ENCODE data around the gene ZFP14.

The ZFP14 gene

GRCh38 chr19:36418287-36419001, 39.4 kb upstream of the ZFP14 start, which contains the start of gene ZFP82 (continued):
- TF ChIP-seq ZNF777 (tag by site-specific recombination; IDR thresholded peaks at IDR 0.05; ENCODE audit: borderline replicate concordance), result peak; percentile 43; the same call in 1 of the 2 replicates
- no peak for TF ChIP-seq ZSCAN23 (tag by site-specific recombination; IDR thresholded peaks at IDR 0.05)
- TF ChIP-seq ZNF658 (tag by site-specific recombination; IDR thresholded peaks at IDR 0.05), result peak; percentile 25; the same call in 1 of the 2 replicates
- TF ChIP-seq ZSCAN30 (tag by site-specific recombination; IDR thresholded peaks at IDR 0.05), result peak; percentile 75
- TF ChIP-seq ZFP3 (tag by site-specific recombination; IDR thresholded peaks at IDR 0.05; ENCODE audit: low read depth), result no peak
- no peak for TF ChIP-seq ZNF830 (tag by site-specific recombination; IDR thresholded peaks at IDR 0.05; ENCODE audit: low read depth)
- peak; percentile 98 for TF ChIP-seq ZNF76 (tag by site-specific recombination; IDR thresholded peaks at IDR 0.05; ENCODE audit: borderline replicate concordance, low read depth)
- no peak for TF ChIP-seq ZNF654 (tag by site-specific recombination; IDR thresholded peaks at IDR 0.05; ENCODE audit: low read depth)
- TF ChIP-seq GLIS2 (tag by site-specific recombination; IDR thresholded peaks at IDR 0.05), result peak; percentile 31; the same call in 1 of the 2 replicates
- TF ChIP-seq CTCF (tag by site-specific recombination; IDR thresholded peaks at IDR 0.05), result peak; percentile 76
- TF ChIP-seq GLIS1 (tag by site-specific recombination; IDR thresholded peaks at IDR 0.05), result peak; percentile 55
- no peak for TF ChIP-seq ZNF211 (tag by site-specific recombination; IDR thresholded peaks at IDR 0.05; ENCODE audit: low read depth)
- TF ChIP-seq MZF1 (tag by site-specific recombination; IDR thresholded peaks at IDR 0.05; ENCODE audit: borderline replicate concordance), result no peak; the same call in 1 of the 2 replicates
- TF ChIP-seq ZNF175 (tag by site-specific recombination; IDR thresholded peaks at IDR 0.05), result no peak
- no peak for TF ChIP-seq ZNF366 (tag by site-specific recombination; conservative IDR thresholded peaks at IDR 0.05)
- TF ChIP-seq ZEB2 (tag by site-specific recombination; IDR thresholded peaks at IDR 0.05), result peak; percentile 87
- TF ChIP-seq ZBTB10 (tag by site-specific recombination; IDR thresholded peaks at IDR 0.05), result no peak
- TF ChIP-seq, protein P1, sequence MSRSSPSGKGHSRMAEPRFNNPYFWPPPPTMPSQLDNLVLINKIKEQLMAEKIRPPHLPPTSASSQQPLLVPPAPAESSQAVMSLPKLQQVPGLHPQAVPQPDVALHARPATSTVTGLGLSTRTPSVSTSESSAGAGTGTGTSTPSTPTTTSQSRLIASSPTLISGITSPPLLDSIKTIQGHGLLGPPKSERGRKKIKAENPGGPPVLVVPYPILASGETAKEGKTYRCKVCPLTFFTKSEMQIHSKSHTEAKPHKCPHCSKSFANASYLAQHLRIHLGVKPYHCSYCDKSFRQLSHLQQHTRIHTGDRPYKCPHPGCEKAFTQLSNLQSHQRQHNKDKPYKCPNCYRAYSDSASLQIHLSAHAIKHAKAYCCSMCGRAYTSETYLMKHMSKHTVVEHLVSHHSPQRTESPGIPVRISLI (tag by site-specific recombination; IDR thresholded peaks at IDR 0.05), result no peak
- TF ChIP-seq MEIS1 (CRISPR knock-in tag; IDR thresholded peaks at IDR 0.05; ENCODE audit: borderline replicate concordance), result no peak
- no peak; the same call in none of the 2 replicates for TF ChIP-seq WT1 (tag by site-specific recombination; IDR thresholded peaks at IDR 0.05)
- TF ChIP-seq, protein P2, sequence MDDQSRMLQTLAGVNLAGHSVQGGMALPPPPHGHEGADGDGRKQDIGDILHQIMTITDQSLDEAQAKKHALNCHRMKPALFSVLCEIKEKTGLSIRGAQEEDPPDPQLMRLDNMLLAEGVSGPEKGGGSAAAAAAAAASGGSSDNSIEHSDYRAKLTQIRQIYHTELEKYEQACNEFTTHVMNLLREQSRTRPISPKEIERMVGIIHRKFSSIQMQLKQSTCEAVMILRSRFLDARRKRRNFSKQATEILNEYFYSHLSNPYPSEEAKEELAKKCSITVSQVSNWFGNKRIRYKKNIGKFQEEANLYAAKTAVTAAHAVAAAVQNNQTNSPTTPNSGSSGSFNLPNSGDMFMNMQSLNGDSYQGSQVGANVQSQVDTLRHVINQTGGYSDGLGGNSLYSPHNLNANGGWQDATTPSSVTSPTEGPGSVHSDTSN (CRISPR knock-in tag; IDR thresholded peaks at IDR 0.05), result no peak; the same call in 1 of the 2 replicates
- no peak for TF ChIP-seq ZNF112 (tag by site-specific recombination; IDR thresholded peaks at IDR 0.05)
- TF ChIP-seq ZNF157 (tag by site-specific recombination; IDR thresholded peaks at IDR 0.05), result no peak; the same call in 1 of the 2 replicates
- no peak; the same call in 1 of the 2 replicates for TF ChIP-seq ZNF768 (tag by site-specific recombination; IDR thresholded peaks at IDR 0.05)
- no peak for TF ChIP-seq ZNF174 (tag by site-specific recombination; IDR thresholded peaks at IDR 0.05)
- no peak for TF ChIP-seq BCL11A (tag by site-specific recombination; IDR thresholded peaks at IDR 0.05; ENCODE audit: low read depth)
- TF ChIP-seq ZNF16 (tag by site-specific recombination; IDR thresholded peaks at IDR 0.05; ENCODE audit: low read depth), result 0 out of 2 replicates have a peak, but pooled peaks have one; percentile 29
- peak; percentile 71 for TF ChIP-seq ZNF645 (tag by site-specific recombination; IDR thresholded peaks at IDR 0.05)
- TF ChIP-seq ZNF585B (tag by site-specific recombination; IDR thresholded peaks at IDR 0.05), result peak; percentile 24; the same call in 1 of the 2 replicates
- TF ChIP-seq ZNF404 (tag by site-specific recombination; IDR thresholded peaks at IDR 0.05), result no peak
- no peak for TF ChIP-seq FEZF1 (tag by site-specific recombination; IDR thresholded peaks at IDR 0.05)
- no peak for TF ChIP-seq ZNF302 (tag by site-specific recombination; IDR thresholded peaks at IDR 0.05; ENCODE audit: low read depth)
- peak; percentile 79 for TF ChIP-seq ZNF629 (tag by site-specific recombination; IDR thresholded peaks at IDR 0.05)
- TF ChIP-seq ZNF324 (tag by site-specific recombination; IDR thresholded peaks at IDR 0.05), result peak; percentile 88
